Cardiac fibroblast (primary cell): ENCODE data around the gene KIAA0232.

Source experiments
- DNase-seq, 2 donors: peaks; one replicate each; pipeline versions ENCODE4 v3.0.0 to v3.0.0-alpha.2; 2010; ENCODE audit warnings: low read depth in 2 of 2
- H3K4me3 ChIP-seq, 2 donors: replicated peaks in 1 of 2; 1 replicate in 1 of 2; 2 replicates in 1 of 2; pipeline ENCODE4 v1.5.1; 2011; ENCODE audit warnings: low read depth in 2 of 2, low read length in 2 of 2, mild to moderate bottlenecking in 2 of 2, moderate library complexity in 1 of 2
- TF ChIP-seq, protein P1 (sequence below): IDR thresholded peaks from one replicate; pipeline ENCODE4 v1.5.1; 2011; ENCODE audit warnings: low read depth, mild to moderate bottlenecking, low read length, inconsistent platforms

The KIAA0232 gene

DNA sequence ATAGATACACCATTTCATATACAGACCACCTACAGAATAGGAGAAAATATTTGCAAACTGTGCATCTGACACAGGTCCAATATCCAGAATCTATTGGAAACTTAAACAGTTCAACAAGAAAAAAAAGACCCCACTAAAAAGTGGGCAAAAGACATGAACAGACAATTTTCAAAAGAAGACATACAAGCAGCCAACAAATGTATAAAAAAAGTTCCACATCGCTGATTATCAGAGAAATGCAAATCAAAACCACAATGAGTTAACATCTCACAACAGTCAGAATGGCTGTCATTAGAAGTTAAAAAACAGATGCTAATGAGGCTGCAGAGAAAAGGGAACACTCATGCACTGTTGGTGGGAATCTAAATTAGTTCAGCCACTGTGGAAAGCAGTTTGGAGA lies 36.8 kb downstream of the KIAA0232 start:
- H3K4me3 ChIP-seq = no peak overlapping the region
- TF ChIP-seq, protein P1, sequence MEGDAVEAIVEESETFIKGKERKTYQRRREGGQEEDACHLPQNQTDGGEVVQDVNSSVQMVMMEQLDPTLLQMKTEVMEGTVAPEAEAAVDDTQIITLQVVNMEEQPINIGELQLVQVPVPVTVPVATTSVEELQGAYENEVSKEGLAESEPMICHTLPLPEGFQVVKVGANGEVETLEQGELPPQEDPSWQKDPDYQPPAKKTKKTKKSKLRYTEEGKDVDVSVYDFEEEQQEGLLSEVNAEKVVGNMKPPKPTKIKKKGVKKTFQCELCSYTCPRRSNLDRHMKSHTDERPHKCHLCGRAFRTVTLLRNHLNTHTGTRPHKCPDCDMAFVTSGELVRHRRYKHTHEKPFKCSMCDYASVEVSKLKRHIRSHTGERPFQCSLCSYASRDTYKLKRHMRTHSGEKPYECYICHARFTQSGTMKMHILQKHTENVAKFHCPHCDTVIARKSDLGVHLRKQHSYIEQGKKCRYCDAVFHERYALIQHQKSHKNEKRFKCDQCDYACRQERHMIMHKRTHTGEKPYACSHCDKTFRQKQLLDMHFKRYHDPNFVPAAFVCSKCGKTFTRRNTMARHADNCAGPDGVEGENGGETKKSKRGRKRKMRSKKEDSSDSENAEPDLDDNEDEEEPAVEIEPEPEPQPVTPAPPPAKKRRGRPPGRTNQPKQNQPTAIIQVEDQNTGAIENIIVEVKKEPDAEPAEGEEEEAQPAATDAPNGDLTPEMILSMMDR = no peak

DNA sequence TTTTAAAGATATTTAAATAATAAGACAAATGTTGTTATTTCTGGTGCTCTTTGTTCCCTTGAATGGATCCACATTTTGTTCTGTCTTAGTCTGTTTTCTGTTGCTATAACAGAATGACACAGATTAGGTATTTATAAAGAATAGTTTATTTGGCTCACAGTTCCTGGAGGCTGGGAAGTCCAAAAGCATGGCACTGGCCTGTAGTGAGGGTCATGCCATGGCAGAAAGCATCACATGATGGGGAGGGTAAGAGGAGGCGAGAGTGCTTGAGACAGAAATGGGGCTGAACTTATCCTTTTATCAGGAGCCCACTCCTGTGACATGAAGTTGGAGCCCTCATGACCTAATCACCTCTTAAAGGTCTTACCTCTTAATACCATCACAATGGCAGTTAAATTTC lies 38.2 kb downstream of the KIAA0232 start:
- TF ChIP-seq, protein P1 = no peak

More for the DNA sequence above, 36.8 kb downstream of the KIAA0232 start:
- DNase-seq = no peak

DNA sequence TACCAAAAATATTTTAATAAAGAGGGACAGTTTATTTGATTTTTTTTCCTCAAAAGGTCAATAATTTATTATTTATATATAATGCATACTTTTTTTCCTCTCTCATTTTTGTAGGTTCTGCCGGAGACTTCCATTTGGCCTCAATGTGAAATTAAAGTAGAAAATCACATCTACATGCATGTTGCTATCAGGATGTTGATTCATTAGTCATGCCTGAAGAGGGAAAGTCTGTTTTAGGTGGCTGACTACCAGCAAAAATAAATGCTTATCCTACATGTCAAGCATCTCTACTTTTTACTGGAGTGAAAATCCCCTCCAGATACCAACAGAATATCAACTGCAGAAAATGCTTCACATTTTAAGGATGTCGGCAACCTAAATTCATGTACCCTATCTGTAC lies 41.5 kb downstream of the KIAA0232 start:
- TF ChIP-seq, protein P1 = no peak
- H3K4me3 ChIP-seq = no peak overlapping the region
- peak; percentile 18 to 51 for DNase-seq

More for the DNA sequence above, 38.2 kb downstream of the KIAA0232 start:
- no peak for DNase-seq
- H3K4me3 ChIP-seq = no peak overlapping the region

DNA sequence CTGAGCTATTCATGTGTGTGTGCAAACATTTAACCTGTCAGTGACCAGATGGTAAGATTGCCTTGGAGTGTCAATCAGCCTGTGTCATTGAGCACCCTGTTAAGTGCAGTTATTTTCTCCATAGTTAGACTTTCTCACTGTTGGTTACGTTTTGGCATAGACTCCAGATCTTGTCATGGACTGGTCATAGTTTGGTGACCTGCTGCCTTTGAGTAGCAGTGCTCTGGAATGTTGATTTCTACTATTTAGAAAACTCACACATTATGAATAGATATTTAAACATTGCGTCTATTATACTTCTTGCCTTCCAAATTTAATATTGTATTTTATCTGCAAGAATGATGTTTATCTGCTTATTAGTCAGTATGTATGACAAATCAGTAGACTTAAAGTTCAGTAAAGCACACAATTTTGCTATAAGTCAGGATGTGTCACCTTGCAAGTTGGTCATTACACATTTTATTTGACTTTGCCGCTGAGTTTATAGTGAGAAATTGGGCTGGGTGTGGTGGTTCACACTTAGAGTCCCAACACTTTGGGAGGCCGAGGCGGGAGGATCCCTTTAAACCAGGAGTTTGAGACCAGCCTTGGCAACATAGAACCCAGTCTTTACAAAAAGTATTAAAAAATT lies 42.4 kb downstream of the KIAA0232 start:
- no peak overlapping the region for H3K4me3 ChIP-seq
- DNase-seq = peak in 1 of 2 donors; percentile 40
- TF ChIP-seq, protein P1 = no peak

DNA sequence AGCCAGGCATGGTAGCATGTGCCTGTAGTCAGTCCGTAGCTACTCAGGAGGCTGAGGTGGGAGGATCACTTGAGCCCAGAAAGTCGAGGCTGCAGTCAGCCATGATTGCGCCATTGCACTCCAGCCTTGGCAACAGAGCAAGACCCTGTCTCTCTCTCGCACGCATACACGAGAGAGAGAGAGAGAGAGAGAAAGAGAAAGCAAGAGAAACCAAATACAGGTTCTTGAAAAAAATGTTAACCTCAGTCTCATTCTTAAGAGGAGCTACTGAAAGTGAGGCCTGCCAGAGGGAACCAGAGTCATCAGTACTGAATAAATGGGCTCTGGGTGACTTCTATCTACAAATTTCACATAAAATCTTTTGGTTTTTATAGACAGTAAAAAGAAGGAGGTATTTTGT lies 42.9 kb downstream of the KIAA0232 start:
- TF ChIP-seq, protein P1 = no peak
- no peak overlapping the region for H3K4me3 ChIP-seq
- DNase-seq = no peak

DNA sequence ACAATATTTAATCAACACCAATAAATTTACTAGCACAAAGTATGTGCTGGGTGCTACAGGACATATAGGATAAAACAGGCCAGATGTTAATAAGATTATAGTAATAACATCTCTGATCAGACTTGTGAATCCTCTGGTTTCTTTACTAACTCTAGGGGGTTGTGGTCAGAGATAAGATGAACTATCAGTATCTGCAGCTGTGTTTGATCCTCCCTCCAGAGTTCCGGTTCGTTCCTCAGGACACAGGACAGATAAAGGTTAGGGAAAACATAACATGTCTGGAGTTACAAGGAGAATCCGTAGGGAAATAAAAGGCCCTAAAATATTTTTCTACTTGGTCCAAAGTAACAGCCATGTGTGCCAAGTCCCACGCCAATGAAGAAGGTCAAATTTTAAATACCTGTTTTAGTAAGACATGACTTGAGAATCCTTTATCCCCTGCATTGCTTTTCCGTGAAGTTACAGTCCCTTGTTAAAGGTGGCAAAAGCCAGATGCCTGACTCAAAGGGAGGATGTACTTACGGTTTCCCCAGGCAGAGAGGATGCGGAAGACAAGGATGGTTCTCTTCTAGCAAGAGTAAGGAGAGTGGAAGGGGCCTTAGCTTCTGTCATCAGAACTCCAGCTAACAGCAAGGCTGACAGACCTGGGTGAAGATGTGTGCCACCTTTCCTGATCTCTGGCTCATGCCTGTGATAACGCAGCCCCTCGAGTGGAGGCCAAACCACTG lies 44.4 kb downstream of the KIAA0232 start:
- DNase-seq = no peak
- TF ChIP-seq, protein P1 = no peak
- no peak overlapping the region for H3K4me3 ChIP-seq
